ENCODE data around the gene TYRP1.

- TF ChIP-seq GABPA (IDR thresholded peaks at IDR 0.05; ENCODE audit: low read depth) (no peak), ELF1 (IDR thresholded peaks at IDR 0.05) (no peak), CTCF (IDR thresholded peaks at IDR 0.05) (no peak), EZH2phosphoT487 (IDR thresholded peaks at IDR 0.05; ENCODE audit: borderline replicate concordance, low read depth) (no peak), RAD21 (IDR thresholded peaks at IDR 0.05; ENCODE audit: low read length) (no peak), NFIC (IDR thresholded peaks at IDR 0.05; ENCODE audit: borderline replicate concordance) (no peak), SMC3 (IDR thresholded peaks at IDR 0.05; ENCODE audit: low read depth, low read length) (no peak), FOXJ3 (CRISPR knock-in tag; IDR thresholded peaks at IDR 0.05) (no peak), RXRA (IDR thresholded peaks at IDR 0.05; ENCODE audit: borderline replicate concordance, low read depth) (no peak), ZBTB33 (IDR thresholded peaks at IDR 0.05; ENCODE audit: borderline replicate concordance, low read depth) (no peak), TEAD4 (IDR thresholded peaks at IDR 0.05; ENCODE audit: borderline replicate concordance, insufficient read depth) (no peak), EP300 (IDR thresholded peaks at IDR 0.05; ENCODE audit: borderline replicate concordance in 1 of 2, low read depth in 1 of 2, low read length in 1 of 2) (no peak)
Observed at GRCh38 chr9:12722131-12722530, 28.9 kb downstream of the TYRP1 start.
